K562 (cell line): ENCODE measurements around the gene LOXL3. TPM values are rescaled to one million over a fixed set of nuclear protein-coding genes. Genes with fewer than 3 reads are reported as not detected.
A peak's percentile ranks its signal among the peaks of the same experiment; 100 is the strongest.

Experiments used
- E2F3 ChIP-seq: fragments of 250-450 bp; sonication (Bioruptor Pico); IDR thresholded peaks from 2 replicates; pipeline ENCODE4 v1.4.0; 2020; ENCODE audit warnings: mild to moderate bottlenecking
- ETV6 ChIP-seq, 3 experiments: fragments of 150-350 bp in 1 of 3; sonication (generic) in 1 of 3; formaldehyde crosslinking in 1 of 3; IDR thresholded peaks; 2 replicates each; pipeline versions ENCODE4 v1.6.1 to v1.8.0; 2014 to 2022; ENCODE audit warnings: borderline replicate concordance in 2 of 3, low read depth in 2 of 3, antibody characterized with exemption in 1 of 3, low read length in 1 of 3, mild to moderate bottlenecking in 1 of 3, missing genetic modification reagents in 1 of 3
- GMEB1 ChIP-seq: fragments of 250-450 bp; sonication (Bioruptor Pico); IDR thresholded peaks from 2 replicates; pipeline ENCODE4 v1.4.0; 2020; ENCODE audit warnings: mild to moderate bottlenecking
- HDAC8 ChIP-seq: fragments of 450-650 bp; IDR thresholded peaks from 2 replicates; pipeline ENCODE4 v1.6.1; 2016; ENCODE audit warnings: mild to moderate bottlenecking, missing genetic modification characterization, moderate library complexity, missing compliant biosample characterization
- HNRNPL ChIP-seq: fragments of 200-400 bp; formaldehyde crosslinking; IDR thresholded peaks from 2 replicates; pipeline ENCODE4 v1.6.1; 2017; ENCODE audit warnings: low read depth, mild to moderate bottlenecking, low read length
- ID3 ChIP-seq, 2 experiments: fragments of 250-450 bp in 1 of 2; fragments of 450-650 bp in 1 of 2; sonication (Bioruptor Pico) in 1 of 2; IDR thresholded peaks; 2 replicates each; pipeline versions ENCODE4 v1.6.1 to v1.8.0; 2016 to 2021; ENCODE audit warnings: mild to moderate bottlenecking in 2 of 2, moderate library complexity in 2 of 2, missing compliant biosample characterization in 1 of 2, missing genetic modification characterization in 1 of 2
- KDM5B ChIP-seq: fragments of 200-600 bp; sonication (generic); IDR thresholded peaks from 2 replicates; pipeline ENCODE4 v1.6.1; 2012; ENCODE audit warnings: low read depth, mild to moderate bottlenecking, moderate library complexity, low read length, control low read depth, inconsistent platforms; ENCODE audit not compliant: insufficient replicate concordance
- MIER1 ChIP-seq: fragments of 450-650 bp; IDR thresholded peaks from 2 replicates; pipeline ENCODE4 v1.6.1; 2016; ENCODE audit warnings: antibody characterized with exemption, mild to moderate bottlenecking, low read depth
- NONO ChIP-seq, 2 experiments: fragments of 200-400 bp in 1 of 2; fragments of 450-650 bp in 1 of 2; formaldehyde crosslinking in 1 of 2; IDR thresholded peaks; 2 replicates each; pipeline ENCODE4 v1.6.1; 2017; ENCODE audit warnings: low read depth in 2 of 2, mild to moderate bottlenecking in 2 of 2, moderate library complexity in 2 of 2, low read length in 1 of 2
- NR3C1 ChIP-seq: sonication (generic); formaldehyde crosslinking; IDR thresholded peaks from 2 replicates; pipeline ENCODE4 v1.8.1; 2022; ENCODE audit warnings: missing genetic modification reagents
- POLR3A ChIP-seq: IDR thresholded peaks from 2 replicates; pipeline ENCODE4 v1.6.1; 2011; ENCODE audit warnings: borderline replicate concordance, mild to moderate bottlenecking, moderate library complexity; ENCODE audit not compliant: insufficient read length, insufficient read depth; ENCODE audit errors: extremely low read depth
- RNF219 ChIP-seq: fragments of 250-450 bp; sonication (Bioruptor Pico); IDR thresholded peaks from 2 replicates; pipeline ENCODE4 v1.5.0; 2022; ENCODE audit warnings: mild to moderate bottlenecking
- SIN3A ChIP-seq, 2 experiments: fragments of 150-350 bp in 1 of 2; IDR thresholded peaks; 2 replicates each; pipeline ENCODE4 v1.6.1; 2011 to 2016; ENCODE audit warnings: borderline replicate concordance in 2 of 2, low read depth in 2 of 2, low read length in 2 of 2, mild to moderate bottlenecking in 2 of 2, moderate library complexity in 2 of 2; ENCODE audit not compliant: control insufficient read depth in 1 of 2
- U2AF1 ChIP-seq: fragments of 200-400 bp; formaldehyde crosslinking; optimal IDR thresholded peaks from 2 replicates; pipeline ENCODE3; 2017; ENCODE audit warnings: mild to moderate bottlenecking, low read depth, low read length, moderate library complexity
- ZNF354B ChIP-seq: fragments of 250-450 bp; sonication (Bioruptor Pico); IDR thresholded peaks from 2 replicates; pipeline ENCODE4 v1.4.0; 2020
- ZNF398 ChIP-seq: fragments of 250-450 bp; sonication (Bioruptor Pico); IDR thresholded peaks from 2 replicates; pipeline ENCODE4 v1.8.0; 2021; ENCODE audit warnings: moderate library complexity, mild to moderate bottlenecking, inconsistent platforms
- ZNF431 ChIP-seq: sonication (generic); formaldehyde crosslinking; IDR thresholded peaks from 2 replicates; pipeline ENCODE4 v1.8.0; 2022; ENCODE audit warnings: mild to moderate bottlenecking, missing genetic modification reagents
- ZNF77 ChIP-seq: fragments of 250-450 bp; sonication (Bioruptor Pico); IDR thresholded peaks from 2 replicates; pipeline ENCODE4 v1.5.0; 2020
- polyA plus RNA-seq, 8 experiments: library from polyadenylated mRNA; depleted of rRNA in 4 of 8; stranded (reverse) in 5 of 8; unstranded in 3 of 8; fragments of >200 nt; fragmentation: Nextera tagmentation in 2 of 8; fragmentation: Illumina TruSeq in 1 of 8; extraction: Ambion mirVana in 2 of 8; extraction: Trizol in 1 of 8; gene quantifications; 2 replicates each; pipeline versions ENCODE4 v1.2.1 to v1.2.3, GENCODE V29; 2011 to 2014; ENCODE audit warnings: inconsistent platforms in 1 of 8, missing spikeins in 1 of 8
- total RNA-seq, 7 experiments: library from RNA; depleted of rRNA in 6 of 7; stranded (reverse); fragments of >200 nt in 6 of 7; fragmentation: Illumina TruSeq in 2 of 7; extraction: Trizol in 2 of 7; gene quantifications; 2 replicates each; pipeline versions ENCODE4 v1.2.1 to v1.2.3, GENCODE V29; 2011 to 2021; ENCODE audit warnings: low replicate concordance in 1 of 7

The LOXL3 gene
- total and polyA plus RNA-seq, 9 of the 15 experiments (the other 6 are each of a cell fraction or from before 2014, with no cell fraction given): 0.22 to 0.99 (median 0.31) TPM

- TF ChIP-seq HNRNPL (no peak), RNF219 (CRISPR knock-in tag) (no peak), MIER1 (no peak), SIN3A (IDR thresholded peaks at IDR 0.05; ENCODE audit: borderline replicate concordance in 2 of 2, control insufficient read depth in 1 of 2, low read depth in 2 of 2, low read length in 2 of 2) (peak; percentile 64 to 74; a peak in 2 of 4 replicates), NONO (IDR thresholded peaks at IDR 0.05; ENCODE audit: low read depth in 2 of 2, low read length in 1 of 2) (0 out of 4 replicates have a peak, but pooled peaks of 1 of the 2 experiments have one; percentile 17), ZNF354B (CRISPR knock-in tag) (no peak), GMEB1 (CRISPR knock-in tag) (no peak; the same call in 1 of the 2 replicates), KDM5B (peak; percentile 57), ID3 (CRISPR knock-in tag; IDR thresholded peaks at IDR 0.05) (no peak), ID3 (tag; IDR thresholded peaks at IDR 0.05) (no peak), E2F3 (CRISPR knock-in tag) (no peak), NR3C1 (no peak), U2AF1 (no peak), HDAC8 (tag) (no peak), ZNF77 (CRISPR knock-in tag) (no peak), POLR3A (no peak), ETV6 (IDR thresholded peaks at IDR 0.05; ENCODE audit: borderline replicate concordance in 1 of 2, low read depth in 2 of 2, low read length in 1 of 2) (no peak), ETV6 (CRISPR knock-in tag; IDR thresholded peaks at IDR 0.05; ENCODE audit: borderline replicate concordance) (0 out of 2 replicates have a peak, but pooled peaks have one; percentile 42), ZNF431 (CRISPR knock-in tag) (no peak), ZNF398 (CRISPR knock-in tag) (no peak)
Measured at GRCh38 chr2:74482801-74483674, 70.7 kb downstream of the LOXL3 start, which contains the start of the genes CCDC142 and TTC31 (continued).
